Esophagus muscularis mucosa (tissue), 3 donors: ENCODE results near the gene RPL27A.

Source experiments
- POLR2A ChIP-seq: fragments of 450-650 bp; IDR thresholded peaks from one replicate; pipeline ENCODE4 v1.6.1; 2017; ENCODE audit warnings: antibody characterized with exemption, moderate library complexity, mild to moderate bottlenecking, low read depth
- TF ChIP-seq, protein P1 (sequence below), 3 experiments: fragments of 200-600 bp in 2 of 3; fragments of 450-650 bp in 1 of 3; sonication (generic) in 2 of 3; IDR thresholded peaks; one replicate each; pipeline ENCODE4 v1.5.1; 2017 to 2019; ENCODE audit warnings: antibody characterized with exemption in 3 of 3, mild to moderate bottlenecking in 2 of 3, moderate library complexity in 1 of 3

DNA sequence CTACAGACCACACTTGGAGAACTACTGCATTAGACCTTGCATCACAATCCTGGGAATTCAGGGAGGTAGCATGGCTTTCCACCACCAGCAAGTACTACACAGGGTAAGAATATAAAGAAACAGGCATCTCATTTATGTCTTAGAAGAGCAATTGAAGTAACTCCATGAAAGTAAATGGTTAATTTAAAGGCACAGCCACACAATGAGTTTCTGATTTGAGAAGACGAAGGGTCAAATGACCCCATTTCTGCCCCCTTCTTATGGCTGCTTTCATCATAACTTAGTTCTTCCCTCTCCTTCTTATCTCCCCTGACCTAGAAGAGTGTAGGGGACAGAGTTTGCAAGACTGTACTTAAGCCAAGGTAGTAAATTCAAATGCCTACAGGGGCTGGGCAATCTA lies 6.1 kb upstream of the RPL27A start:
- TF ChIP-seq, protein P1, sequence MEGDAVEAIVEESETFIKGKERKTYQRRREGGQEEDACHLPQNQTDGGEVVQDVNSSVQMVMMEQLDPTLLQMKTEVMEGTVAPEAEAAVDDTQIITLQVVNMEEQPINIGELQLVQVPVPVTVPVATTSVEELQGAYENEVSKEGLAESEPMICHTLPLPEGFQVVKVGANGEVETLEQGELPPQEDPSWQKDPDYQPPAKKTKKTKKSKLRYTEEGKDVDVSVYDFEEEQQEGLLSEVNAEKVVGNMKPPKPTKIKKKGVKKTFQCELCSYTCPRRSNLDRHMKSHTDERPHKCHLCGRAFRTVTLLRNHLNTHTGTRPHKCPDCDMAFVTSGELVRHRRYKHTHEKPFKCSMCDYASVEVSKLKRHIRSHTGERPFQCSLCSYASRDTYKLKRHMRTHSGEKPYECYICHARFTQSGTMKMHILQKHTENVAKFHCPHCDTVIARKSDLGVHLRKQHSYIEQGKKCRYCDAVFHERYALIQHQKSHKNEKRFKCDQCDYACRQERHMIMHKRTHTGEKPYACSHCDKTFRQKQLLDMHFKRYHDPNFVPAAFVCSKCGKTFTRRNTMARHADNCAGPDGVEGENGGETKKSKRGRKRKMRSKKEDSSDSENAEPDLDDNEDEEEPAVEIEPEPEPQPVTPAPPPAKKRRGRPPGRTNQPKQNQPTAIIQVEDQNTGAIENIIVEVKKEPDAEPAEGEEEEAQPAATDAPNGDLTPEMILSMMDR (IDR thresholded peaks at IDR 0.05), result no peak
- TF ChIP-seq POLR2A, result no peak
